ENCODE data around the gene IL1RAP. TPM values are rescaled to one million over a fixed set of nuclear protein-coding genes. Genes with fewer than 3 reads are reported as not detected.

The IL1RAP gene
- total RNA-seq, 1 donor from 2014 or later: 4.4 TPM

GRCh38 chr3:190499122-190499521, 14.8 kb upstream of the IL1RAP start:
- Mint-ChIP-seq H3K9me3 (no peaks in the 10 kb centered on the region), H3K36me3 (ENCODE audit: low read depth) (no peaks in the 10 kb centered on the region), H3K4me3 (no peak overlapping the region), H3K27ac (ENCODE audit: unreplicated experiment) (no peak overlapping the region), H3K27me3 (ENCODE audit: low read depth) (no peaks in the 10 kb centered on the region), H3K4me1 (peaks cover 16% of the 10 kb centered on the region)
- DNase-seq (ENCODE audit: low read depth, low spot score): no peak
- no peak for TF ChIP-seq CTCF (conservative IDR thresholded peaks at IDR 0.05)

- H3K36me3 Mint-ChIP-seq (ENCODE audit: low read depth): no peaks in the 10 kb centered on the region
- no peaks in the 10 kb centered on the region for H3K9me3 Mint-ChIP-seq
- no peak overlapping the region for H3K27ac Mint-ChIP-seq (ENCODE audit: unreplicated experiment)
- H3K4me3 Mint-ChIP-seq: no peak overlapping the region
- DNase-seq (ENCODE audit: low read depth, low spot score): no peak
- H3K27me3 Mint-ChIP-seq (ENCODE audit: low read depth): no peaks in the 10 kb centered on the region
- peaks cover 2% of the 10 kb centered on the region for H3K4me1 Mint-ChIP-seq
- TF ChIP-seq CTCF (conservative IDR thresholded peaks at IDR 0.05): no peak
Observed at GRCh38 chr3:190502946-190503345, 10.9 kb upstream of the IL1RAP start.

- no peaks in the 10 kb centered on the region for H3K9me3 Mint-ChIP-seq
- no peak overlapping the region for H3K4me3 Mint-ChIP-seq
- no peaks in the 10 kb centered on the region for H3K4me1 Mint-ChIP-seq
- no peaks in the 10 kb centered on the region for H3K36me3 Mint-ChIP-seq (ENCODE audit: low read depth)
- TF ChIP-seq CTCF (conservative IDR thresholded peaks at IDR 0.05): no peak
- H3K27me3 Mint-ChIP-seq (ENCODE audit: low read depth): no peaks in the 10 kb centered on the region
- no peak overlapping the region for H3K27ac Mint-ChIP-seq (ENCODE audit: unreplicated experiment)
- DNase-seq (ENCODE audit: low read depth, low spot score): no peak
Observed at GRCh38 chr3:190504354-190505125, 9.3 kb upstream of the IL1RAP start.

- H3K4me1 Mint-ChIP-seq: no peaks in the 10 kb centered on the region
- no peak for DNase-seq (ENCODE audit: low read depth, low spot score)
- H3K27me3 Mint-ChIP-seq (ENCODE audit: low read depth): no peaks in the 10 kb centered on the region
- no peak overlapping the region for H3K4me3 Mint-ChIP-seq
- TF ChIP-seq CTCF (conservative IDR thresholded peaks at IDR 0.05): no peak
- no peaks in the 10 kb centered on the region for H3K9me3 Mint-ChIP-seq
- no peaks in the 10 kb centered on the region for H3K36me3 Mint-ChIP-seq (ENCODE audit: low read depth)
- H3K27ac Mint-ChIP-seq (ENCODE audit: unreplicated experiment): no peak overlapping the region
Observed at GRCh38 chr3:190505381-190506003, 8.4 kb upstream of the IL1RAP start.

GRCh38 chr3:190506271-190506670, 7.6 kb upstream of the IL1RAP start:
- H3K27ac Mint-ChIP-seq (ENCODE audit: unreplicated experiment): no peak overlapping the region
- no peak for DNase-seq (ENCODE audit: low read depth, low spot score)
- no peak for TF ChIP-seq CTCF (conservative IDR thresholded peaks at IDR 0.05)
- no peaks in the 10 kb centered on the region for H3K9me3 Mint-ChIP-seq
- H3K4me3 Mint-ChIP-seq: no peak overlapping the region
- no peaks in the 10 kb centered on the region for H3K36me3 Mint-ChIP-seq (ENCODE audit: low read depth)
- H3K27me3 Mint-ChIP-seq (ENCODE audit: low read depth): no peaks in the 10 kb centered on the region
- no peaks in the 10 kb centered on the region for H3K4me1 Mint-ChIP-seq
